ENCODE results near the gene MAN2B1.
A peak's percentile ranks its signal among the peaks of the same experiment; 100 is the strongest.

MAN2B1 gene

DNA sequence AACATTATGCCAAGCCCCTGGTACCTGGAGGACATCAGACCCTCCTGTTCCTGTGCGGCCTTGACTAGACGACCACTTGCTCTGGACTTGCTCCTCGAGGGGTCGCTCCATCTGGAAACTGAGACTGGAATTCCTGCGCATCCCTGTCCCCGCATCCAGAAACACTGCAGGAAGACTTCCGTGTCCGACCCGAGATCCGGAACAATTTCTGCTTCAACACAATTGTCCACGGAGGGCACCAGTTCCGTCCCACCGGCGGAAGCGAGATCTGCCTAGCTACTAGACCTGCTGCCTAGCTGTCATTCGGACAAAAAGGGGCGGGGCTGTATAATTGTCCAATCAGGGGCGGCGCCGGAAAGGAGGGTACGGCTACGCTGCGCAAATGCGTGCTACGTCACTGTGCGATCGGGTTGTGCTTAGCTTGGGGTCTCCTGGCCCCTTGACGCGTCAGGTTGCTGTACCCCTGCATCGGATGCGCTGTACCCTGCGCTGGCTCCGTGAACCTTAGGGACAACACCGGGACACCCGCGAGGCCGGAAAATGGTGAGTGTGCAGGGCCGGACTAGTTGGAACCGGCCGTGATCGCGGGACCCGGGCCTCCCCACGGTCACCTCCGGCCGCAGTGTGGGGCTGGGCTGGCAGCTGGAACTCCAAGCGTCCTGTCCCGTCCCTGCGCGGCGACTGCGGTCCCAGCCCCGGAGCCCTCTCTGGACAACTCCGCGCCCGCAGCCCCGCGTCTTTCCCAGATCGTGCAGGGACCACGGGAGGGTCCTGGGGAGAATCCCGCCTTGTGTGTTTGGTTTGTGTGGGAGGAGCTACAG lies 55.8 kb downstream of the MAN2B1 start, which contains the start of the genes ZNF490 and ZNF791:
TSS of gene ZNF490 (minus strand) at position 274 of the 821 bp plus-strand sequence. CDS start at position 141, 133 bp downstream.
TSS of gene ZNF791 (plus strand) at position 381 of the 821 bp plus-strand sequence. CDS start at position 541, 160 bp downstream.
- peak; percentile 97 to 99 for DNase-seq

DNA sequence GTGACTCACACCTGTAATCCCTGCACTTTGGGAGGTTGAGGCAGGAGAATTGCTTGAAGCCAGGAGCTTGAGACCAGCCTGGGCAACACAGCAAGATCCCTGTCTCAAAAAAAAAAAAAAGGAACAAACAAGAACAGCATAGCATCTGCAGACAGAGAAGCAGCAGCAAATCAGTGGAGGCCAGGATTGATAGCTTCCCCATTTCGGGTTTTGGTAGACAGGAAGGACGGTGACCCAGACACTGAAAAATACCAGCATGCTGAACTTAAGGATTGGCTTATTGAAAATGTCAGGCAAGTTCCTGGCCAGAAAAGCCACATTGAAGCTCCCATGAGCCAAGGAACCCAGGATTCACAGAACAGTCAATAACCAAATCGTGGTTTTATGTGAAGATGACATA lies 58.9 kb downstream of the MAN2B1 start:
- DNase-seq: no peak

DNA sequence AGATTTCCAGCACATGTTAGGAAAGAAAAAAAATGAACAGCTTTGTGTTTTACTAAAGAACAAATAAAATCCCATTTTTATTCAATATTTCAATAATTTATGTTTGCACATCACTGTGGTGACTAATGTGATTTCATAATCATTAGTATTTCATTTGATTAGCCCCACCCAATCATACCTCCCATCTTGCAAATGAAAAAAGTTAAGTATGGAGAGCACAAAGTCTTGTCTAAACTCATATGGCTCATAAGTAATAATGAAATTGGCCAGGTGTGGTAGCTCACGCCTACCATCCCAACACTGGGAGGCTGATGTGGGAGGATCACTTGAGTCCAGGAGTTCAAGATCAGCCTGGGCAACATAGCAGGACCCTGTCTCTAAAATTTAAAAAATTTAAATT lies 59.7 kb downstream of the MAN2B1 start:
- DNase-seq: no peak

DNA sequence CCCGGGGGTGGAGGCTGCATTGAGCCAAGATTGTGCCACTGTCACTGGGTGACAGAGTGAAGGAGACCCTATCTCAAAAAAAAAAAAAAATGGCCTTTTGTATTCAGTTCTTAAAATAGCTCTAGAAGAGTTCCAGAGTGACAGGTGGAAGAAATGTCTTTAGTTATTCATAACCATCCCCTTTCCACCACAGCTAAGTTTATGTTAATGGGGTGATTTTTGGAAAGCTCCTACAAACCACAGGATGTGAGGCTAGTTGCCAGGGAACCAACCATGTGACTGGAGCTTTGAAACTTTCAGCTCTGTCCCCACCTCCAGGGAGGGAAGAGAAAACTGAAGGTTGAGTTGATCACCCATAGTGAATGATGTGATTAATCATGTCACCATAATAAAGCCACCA lies 62.8 kb downstream of the MAN2B1 start:
- peak; percentile 52 to 63 for DNase-seq

DNA sequence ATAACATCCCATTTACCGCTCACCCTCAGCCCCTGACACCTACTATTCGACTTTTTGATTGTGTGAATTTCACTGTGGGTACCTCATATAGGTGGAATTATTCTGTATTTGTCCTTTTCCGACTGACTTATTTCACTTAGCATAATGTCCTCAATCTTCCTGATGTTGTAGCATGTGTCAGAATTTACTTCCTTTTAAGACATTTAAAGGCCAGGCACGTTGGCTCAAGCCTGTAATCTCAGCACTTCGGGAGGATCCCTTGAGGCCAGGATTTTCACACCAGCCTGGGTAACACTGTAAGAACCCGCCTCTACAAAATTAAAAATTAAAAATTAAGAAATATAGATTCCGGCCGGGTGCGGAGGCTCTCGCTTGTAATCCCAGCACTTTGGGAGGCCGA lies 68.9 kb downstream of the MAN2B1 start:
- DNase-seq: no peak

DNA sequence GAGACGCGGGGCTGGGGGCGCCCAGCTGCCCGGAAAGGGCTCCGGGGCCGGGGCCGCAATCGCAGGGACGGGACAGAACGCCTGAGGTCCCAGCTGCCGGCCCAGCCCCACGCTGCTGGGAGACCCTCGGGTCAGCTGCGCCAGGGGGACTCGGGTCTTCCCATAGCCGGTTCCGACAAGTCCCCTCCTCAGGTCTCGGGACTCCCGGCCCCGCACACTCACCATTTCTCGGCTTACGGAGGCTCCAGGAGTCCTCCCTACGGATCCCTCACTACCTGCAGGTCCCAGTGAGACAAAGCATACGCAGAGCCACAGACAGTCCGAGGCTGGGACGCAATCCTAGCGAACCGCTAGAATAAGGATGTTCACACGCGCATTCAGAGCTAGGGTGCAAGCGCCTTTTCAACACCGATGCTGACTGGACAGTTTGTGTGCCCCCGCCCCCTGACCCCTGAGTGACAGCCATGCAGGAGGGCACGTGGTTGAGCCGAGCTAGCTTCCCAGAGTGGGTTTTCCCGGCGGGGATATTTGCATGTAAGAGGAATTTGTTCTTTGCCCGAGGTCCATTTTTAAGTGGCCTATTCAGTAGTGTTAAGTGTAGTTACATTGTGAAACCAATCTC lies 69.5 kb downstream of the MAN2B1 start:
- DNase-seq: no peak

Data from activated CD4-positive, alpha-beta T cell treated with anti-CD3 and anti-CD28 coated beads, Interleukin-2, amount 50 U/mL, for 48 hours (primary cell).